ENCODE data around the gene PRRT1B.
"Not testable (repeated sequence)": the region's sequence is repeated elsewhere in the genome, so short reads cannot be mapped to it uniquely, and the experiment has no call there.

Gene PRRT1B

DNA sequence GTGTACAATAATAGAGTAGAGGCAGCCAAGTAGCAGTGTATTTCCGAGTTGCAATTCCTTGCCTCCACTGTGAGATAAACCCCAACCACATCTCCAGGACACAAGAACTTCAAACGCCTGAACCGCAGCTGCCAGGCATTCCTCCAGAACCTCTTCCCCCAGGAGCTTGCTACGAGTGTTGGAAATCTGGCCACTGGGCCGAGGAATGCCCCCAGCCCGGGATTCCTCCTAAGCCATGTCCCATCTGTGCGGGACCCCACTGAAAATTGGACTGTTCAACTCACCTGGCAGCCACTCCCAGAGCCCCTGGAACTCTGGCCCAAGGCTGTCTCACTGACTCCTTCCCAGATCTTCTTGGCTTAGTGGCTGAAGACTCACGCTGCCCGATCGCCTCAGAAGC, 3.9 kb downstream of the PRRT1B start:
- DNase-seq (ENCODE audit: low read depth in 2 of 2): not testable (repeated sequence)

GRCh38 chr9:131550465-131550864, 5.1 kb downstream of the PRRT1B start:
- not testable (repeated sequence) for DNase-seq (ENCODE audit: low read depth in 2 of 2)

DNA sequence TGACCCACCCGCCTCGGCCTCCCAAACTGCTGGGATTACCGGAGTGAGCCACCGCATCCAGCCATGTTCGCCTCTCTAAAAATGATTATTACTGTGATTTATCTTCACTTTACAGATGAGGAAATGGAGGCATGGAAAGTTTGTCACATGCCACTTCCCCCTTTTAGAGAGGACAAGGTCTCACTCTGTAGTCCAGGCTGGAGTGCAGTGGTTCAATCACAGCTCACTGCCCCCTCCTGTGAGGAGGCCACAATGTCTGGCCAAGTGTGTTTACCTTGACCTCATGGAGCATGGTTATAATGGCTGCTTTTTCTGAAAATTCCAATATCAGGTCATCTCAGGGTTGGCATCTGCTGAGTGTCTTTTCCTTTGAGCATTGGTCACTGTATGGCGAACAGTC, 6.7 kb downstream of the PRRT1B start:
- DNase-seq (ENCODE audit: low read depth in 2 of 2): no peak

DNA sequence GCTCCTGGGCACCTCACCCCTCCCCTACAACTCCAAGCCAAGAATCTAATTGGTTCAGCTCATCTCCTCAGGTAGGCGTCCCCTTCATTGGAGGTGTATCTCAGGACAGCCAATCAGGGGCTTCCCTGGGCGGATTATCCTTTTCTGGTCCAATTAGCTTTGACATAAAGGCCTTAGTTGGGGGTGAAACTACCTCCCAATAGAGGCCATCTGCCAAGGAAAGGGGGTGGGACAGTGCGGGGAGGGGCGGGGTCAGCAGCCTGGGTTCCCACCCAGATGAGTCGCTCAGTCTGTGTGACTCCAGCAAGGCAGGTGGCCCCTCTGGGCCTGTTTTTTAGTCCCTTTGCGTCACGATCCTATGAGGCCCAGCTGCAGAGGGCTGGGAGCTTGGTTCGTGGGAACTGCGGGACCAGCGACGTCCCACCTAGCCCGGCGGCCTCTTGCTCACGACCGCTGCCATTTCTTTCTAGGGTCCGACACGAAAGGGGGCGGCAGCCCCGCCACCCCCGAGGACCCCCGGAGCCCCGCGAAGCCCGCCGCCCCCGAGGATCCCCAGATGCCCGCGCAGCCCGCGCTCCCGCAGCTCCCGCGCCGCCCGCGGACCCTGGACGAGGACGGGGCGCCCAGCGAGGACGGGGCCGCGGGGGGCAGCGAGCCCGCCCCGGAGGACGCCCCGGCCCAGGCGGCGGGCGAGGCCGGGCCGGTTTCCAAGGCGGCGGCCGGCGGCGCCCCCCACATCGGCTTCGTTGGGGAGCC, 8.9 kb downstream of the PRRT1B start:
- DNase-seq (ENCODE audit: low read depth in 2 of 2): no peak

DNA sequence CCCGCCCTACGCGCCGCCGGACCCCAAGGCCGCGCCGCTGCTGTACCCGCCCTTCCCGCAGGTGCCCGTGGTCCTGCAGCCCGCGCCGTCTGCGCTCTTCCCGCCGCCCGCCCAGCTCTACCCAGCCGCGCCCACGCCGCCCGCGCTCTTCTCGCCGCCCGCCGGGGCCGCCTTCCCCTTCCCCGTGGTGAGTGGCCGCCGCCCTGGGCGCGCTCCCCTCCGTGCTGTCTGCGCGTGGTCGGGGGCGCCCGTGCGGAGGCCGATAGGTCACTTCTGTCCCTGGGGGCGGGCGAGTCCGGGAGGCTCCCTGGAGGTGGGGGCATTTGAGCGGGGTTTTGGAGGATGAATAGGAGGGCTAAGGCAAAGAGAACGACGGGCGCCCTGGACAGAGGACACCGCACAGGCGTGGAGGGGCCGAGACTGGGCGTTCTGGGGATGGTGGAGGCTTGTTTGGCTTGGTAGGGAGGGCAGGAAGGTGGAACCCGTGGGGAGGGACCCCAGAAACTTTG, 9.6 kb downstream of the PRRT1B start:
- DNase-seq (ENCODE audit: low read depth in 2 of 2): no peak

DNA sequence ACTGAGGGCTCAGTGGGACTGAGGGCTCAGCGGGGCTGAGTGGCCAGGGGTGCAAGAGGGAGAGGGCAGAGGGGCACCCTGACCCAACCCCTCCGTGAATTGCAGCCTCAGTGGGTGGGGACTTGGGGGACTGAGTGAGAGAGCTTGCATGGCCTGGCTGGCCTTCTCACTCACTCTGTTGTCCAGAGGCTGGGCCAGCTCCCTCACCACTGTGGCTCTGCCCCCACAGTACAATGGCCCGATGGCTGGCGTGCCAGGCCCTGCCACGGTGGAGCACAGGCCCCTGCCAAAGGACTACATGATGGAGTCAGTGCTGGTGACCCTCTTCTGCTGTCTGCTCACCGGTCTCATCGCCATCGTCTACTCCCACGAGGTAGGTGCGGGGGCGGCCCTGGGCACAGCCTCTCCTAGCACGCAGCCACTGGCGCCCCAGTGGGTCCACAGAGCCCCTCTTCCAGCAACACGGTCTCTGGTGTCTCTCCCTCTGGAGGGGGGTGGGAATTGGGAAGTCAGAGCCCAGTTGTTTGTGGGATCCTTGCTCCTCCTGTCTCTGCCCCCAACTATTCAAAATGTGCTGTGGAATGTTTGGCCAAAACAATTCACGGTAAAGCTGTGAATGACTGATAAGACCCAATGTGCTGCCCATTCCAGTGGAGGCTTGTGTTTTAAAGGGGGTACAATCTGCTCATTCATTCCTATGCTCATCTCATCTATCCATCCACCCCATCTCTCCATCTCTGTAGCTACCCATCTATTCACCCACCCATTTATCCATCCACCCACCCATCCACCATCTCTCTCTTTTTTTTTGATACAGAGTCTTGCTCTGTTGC, 10.7 kb downstream of the PRRT1B start:
- DNase-seq (ENCODE audit: low read depth in 2 of 2): no peak

- no peak for DNase-seq (ENCODE audit: low read depth in 2 of 2)
Measured at GRCh38 chr9:131557855-131558548, 12.7 kb downstream of the PRRT1B start.

- DNase-seq (ENCODE audit: low read depth in 2 of 2): no peak
Measured at GRCh38 chr9:131559421-131560000, 14.2 kb downstream of the PRRT1B start.

DNA sequence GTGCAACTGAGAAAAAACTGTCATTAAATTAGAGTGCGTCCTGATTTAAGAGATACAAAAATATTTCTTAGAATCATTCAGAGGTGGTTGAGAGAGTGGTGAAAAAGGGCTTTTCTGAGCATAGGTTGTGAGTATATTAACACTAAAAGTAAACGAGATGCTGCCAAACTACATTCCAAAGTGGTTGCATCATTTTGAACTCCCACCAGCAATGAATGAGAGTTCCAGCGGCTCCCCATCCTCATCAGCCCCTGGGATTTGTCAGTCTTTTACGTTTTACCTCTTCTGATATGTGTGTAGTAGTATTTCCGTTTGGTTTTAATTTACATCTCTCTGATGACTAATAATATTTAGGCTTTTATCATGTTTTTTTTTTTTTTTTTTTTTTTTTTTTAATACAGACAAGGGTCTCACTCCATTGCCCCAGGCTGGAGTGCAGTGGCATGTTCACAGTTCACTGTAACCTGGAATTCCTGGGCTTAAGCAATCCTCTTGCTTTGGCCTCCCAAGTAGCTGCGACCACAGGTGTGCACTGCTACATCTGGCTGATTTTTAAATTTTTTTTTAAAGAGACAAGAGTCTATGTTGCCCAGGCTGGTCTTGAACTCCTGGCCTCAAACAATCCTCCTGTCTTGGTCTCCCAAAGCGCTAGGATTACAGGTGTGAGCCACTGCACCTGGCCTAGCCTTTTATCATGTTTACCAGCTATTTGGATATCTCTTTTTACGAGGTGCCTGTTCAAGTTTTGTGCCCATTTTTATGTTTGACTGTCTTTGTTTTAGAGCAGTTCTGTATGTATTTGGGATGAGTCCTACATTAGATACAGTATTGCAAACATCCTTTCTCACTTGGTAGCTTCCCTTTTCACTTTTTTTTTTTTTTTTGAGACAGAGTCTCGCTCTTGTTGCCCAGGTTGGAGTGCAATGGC, 17.0 kb downstream of the PRRT1B start:
- DNase-seq (ENCODE audit: low read depth in 2 of 2): no peak

GRCh38 chr9:131565369-131565768, 20.0 kb downstream of the PRRT1B start:
- DNase-seq (ENCODE audit: low read depth in 2 of 2): no peak

DNA sequence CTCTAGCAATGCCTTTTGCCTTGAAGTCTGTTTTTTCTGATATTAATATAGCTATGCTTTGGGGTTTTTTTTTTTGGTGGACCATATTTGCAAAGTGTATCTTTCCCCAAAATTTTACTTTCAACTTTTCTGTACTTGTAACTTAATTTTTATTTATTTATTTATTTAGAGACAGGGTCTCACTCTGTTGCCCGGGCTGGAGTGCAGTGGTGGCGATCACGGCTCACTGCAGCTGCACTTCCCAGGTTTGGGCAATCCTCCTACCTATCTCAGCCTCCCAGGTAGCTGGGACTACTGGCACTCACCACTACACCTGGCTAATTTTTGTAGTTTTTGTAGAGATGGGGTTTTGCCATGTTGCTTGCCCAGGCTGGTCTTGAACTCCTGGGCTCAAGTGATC, 20.8 kb downstream of the PRRT1B start:
- DNase-seq (ENCODE audit: low read depth in 2 of 2): no peak

GRCh38 chr9:131567910-131568309, 22.6 kb downstream of the PRRT1B start:
- DNase-seq (ENCODE audit: low read depth in 2 of 2): no peak

DNA sequence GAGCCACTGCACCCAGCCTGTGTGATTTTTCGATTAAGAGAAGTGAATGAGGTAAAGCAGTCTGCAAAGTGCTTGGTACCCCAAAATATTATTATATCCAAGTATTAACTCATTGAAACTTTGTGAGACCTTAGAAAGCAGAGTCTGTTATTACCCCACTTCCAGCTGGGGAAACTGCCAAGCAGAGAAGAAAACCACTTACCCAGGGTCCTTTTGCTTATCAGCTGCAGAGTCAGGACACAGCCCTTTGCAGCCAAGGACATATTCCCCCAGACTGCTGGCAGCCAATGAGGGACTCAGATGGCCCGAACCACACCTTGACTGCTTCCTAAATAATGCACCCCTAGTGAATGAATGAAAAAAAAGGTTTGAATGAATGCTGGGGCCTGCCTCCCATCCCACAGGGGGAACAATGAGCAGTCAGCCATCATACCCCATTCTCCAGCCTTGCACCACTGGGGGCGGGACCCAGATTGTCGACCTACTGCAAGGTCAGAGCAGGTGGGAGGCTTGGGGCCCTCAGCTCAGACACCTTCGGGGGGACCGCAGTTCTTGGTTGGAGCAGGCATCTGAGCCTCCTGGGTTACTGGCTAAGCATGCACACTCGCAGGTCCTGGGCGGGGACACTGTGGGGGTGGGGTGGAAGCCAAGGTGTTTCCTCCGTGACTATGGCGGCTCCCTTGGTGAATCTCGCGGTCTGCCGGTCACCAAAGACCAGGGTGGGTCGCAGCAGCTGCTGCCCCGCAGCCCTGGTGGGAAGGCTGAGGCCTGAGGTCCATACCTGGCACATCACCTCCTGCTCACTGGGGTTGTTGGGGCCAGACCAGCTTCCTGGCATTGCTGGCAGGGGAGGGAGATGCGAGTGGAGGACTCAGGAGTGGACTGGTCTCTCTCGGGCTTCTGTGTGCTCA, 29.7 kb downstream of the PRRT1B start:
- no peak for DNase-seq (ENCODE audit: low read depth in 2 of 2)

DNA sequence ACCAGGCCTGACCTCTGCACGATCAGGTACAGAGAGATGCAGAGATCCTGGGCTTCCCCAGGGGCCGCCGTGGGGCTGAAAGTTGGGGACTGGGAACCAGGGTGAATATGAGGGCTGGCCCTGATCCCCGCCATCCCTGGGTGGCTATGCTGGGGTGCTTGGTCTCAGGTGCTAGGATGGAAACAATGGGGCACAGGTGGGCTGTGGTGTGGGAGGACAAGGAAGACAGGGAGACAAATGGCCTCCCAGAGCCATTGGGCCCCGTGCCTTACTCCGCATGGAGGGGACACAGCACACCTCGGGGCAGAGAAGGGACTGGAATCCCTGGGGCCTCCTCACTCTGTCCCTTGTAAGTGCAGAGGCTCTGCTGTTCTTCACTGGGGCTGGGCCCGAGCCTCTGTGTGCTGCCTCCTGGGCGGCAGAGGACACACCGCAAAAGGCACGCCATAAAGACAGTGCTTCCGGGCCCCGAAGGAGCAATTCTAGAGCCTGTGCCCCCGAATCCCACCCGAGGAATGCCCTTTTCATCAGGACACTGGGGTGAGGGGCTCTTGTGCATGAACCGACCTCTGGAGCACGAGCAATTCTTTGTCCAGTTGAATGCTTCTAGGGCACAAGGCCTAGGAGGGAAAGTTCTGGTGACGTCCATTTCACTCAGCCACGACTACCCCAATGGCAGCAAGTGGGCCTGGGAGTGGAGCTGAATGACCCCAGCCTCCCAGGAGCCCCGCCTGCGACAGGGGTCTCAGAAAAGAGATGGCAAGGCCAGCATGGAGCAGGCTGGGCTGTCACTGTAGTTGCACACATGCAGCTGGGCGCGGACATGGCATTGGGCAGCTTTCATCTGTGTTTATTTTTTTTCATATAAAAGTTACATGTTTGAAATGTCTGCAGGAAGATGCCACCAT, 30.9 kb downstream of the PRRT1B start:
- no peak for DNase-seq (ENCODE audit: low read depth in 2 of 2)

GRCh38 chr9:131577005-131578000, 32.0 kb downstream of the PRRT1B start:
- no peak for DNase-seq (ENCODE audit: low read depth in 2 of 2)

- DNase-seq (ENCODE audit: low read depth in 2 of 2): no peak
Measured at GRCh38 chr9:131578021-131578420, 32.7 kb downstream of the PRRT1B start.

DNA sequence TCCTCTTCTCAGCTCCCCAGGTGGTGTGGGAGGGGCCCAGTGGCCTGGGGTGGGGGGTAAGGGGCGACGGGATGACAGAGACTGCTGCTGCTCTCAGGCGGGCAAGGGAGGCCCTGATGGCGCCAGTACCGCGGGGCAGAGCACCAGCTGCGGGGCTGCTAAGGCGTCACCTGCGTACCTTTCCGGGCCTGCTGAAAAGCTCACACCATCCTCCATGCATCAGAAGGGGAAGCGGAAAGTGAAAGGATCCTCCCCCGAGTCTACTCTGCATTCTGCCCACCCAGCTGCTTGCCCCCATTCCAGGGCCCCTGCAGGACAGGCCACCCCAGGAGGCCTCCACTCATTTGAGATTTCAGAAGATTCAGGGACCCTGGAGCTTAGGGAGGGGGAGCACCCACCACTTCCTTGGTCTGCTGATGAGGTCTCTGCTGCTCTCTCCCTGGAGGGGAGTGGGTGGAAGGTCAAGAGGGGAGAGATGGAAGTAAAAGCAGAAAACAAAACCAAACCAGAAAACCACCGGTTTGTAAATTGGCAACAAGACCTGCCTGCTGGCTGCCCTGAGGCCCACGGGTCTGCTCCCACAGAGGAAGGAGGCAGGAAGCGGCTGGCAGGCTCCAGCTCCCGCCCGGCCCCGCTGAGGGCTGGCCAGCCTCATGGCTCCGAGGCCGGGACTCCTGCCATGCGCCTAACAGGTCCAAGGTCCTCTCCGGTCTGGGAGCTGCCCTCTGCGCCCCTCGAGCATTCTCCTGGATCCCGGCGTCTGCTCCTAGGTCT, 33.6 kb downstream of the PRRT1B start:
- DNase-seq (ENCODE audit: low read depth in 2 of 2): peak in 1 of 2 donors; percentile 22
